ENCODE measurements around the gene CCL24.

- no peak for TF ChIP-seq CTCF (IDR thresholded peaks at IDR 0.05; ENCODE audit: low read depth, low read length, poor library complexity, severe bottlenecking)
- no peak for TF ChIP-seq EZH2phosphoT487 (IDR thresholded peaks at IDR 0.05; ENCODE audit: borderline replicate concordance, low read length)
These were observed 17.4 kb upstream of the CCL24 start for GRCh38 chr7:75830978-75831377.

All from DOHH2 (cell line).